Measurements from ENCODE around the gene ENOX1.

ENOX1 gene

GRCh38 chr13:43268632-43269031 lies 518.1 kb downstream of the ENOX1 start (continued):
- TF ChIP-seq SETDB1 (IDR thresholded peaks at IDR 0.05; ENCODE audit: insufficient read length, low read length) (no peak), ZBTB10 (tag by site-specific recombination; IDR thresholded peaks at IDR 0.05) (no peak), ZNF610 (tag by site-specific recombination; IDR thresholded peaks at IDR 0.05; ENCODE audit: borderline replicate concordance) (no peak), ZNF514 (tag by site-specific recombination; IDR thresholded peaks at IDR 0.05) (no peak)

- H3K36me3 ChIP-seq (ENCODE audit: control insufficient read depth in 2 of 2, insufficient read depth in 1 of 2, low read length in 2 of 2): no peaks in the 10 kb centered on the region
- POLR2A ChIA-PET: no interaction called here
- TF ChIP-seq ZNF221 (tag by site-specific recombination; IDR thresholded peaks at IDR 0.05; ENCODE audit: borderline replicate concordance) (no peak), ZSCAN30 (tag by site-specific recombination; IDR thresholded peaks at IDR 0.05) (no peak), ZNF223 (tag by site-specific recombination; IDR thresholded peaks at IDR 0.05) (no peak), ZNF280D (tag by site-specific recombination; IDR thresholded peaks at IDR 0.05) (no peak), PBX3 (CRISPR knock-in tag; IDR thresholded peaks at IDR 0.05) (no peak)
- H3K4me3 ChIP-seq (ENCODE audit: low read depth, low read length): no peak overlapping the region
- CTCF ChIA-PET: interaction anchor here (0.8 kb wide), 1 partner anchor 35 kb away, joined by 3 read pairs; no protein-coding TSS in a partner anchor
- no peak overlapping the region for H3K27ac ChIP-seq (ENCODE audit: extremely low read depth, low read depth, low read length)
- H3K4me1 ChIP-seq (ENCODE audit: control insufficient read depth, insufficient read depth, low read length): 0 out of 2 replicates have a peak, but pooled peaks cover 3% of the 10 kb centered on the region
- H3K9me3 ChIP-seq (ENCODE audit: control insufficient read depth, insufficient read depth, low read depth, low read length): no peaks in the 10 kb centered on the region
Measured at GRCh38 chr13:43267916-43268315, 518.9 kb downstream of the ENOX1 start.

- no peaks in the 10 kb centered on the region for H3K9me3 ChIP-seq (ENCODE audit: control insufficient read depth, insufficient read depth, low read depth, low read length)
- POLR2A ChIA-PET: no interaction called here
- H3K4me1 ChIP-seq (ENCODE audit: control insufficient read depth, insufficient read depth, low read length): 0 out of 2 replicates have a peak, but pooled peaks cover 3% of the 10 kb centered on the region
- CTCF ChIA-PET: interaction anchor here (0.5 kb wide), 1 partner anchor 39 kb away, joined by 3 read pairs; no protein-coding TSS in a partner anchor
- H3K4me3 ChIP-seq (ENCODE audit: low read depth, low read length): no peak overlapping the region
- no peaks in the 10 kb centered on the region for H3K36me3 ChIP-seq (ENCODE audit: control insufficient read depth in 2 of 2, insufficient read depth in 1 of 2, low read length in 2 of 2)
- no peak overlapping the region for H3K27ac ChIP-seq (ENCODE audit: extremely low read depth, low read depth, low read length)
- no peak for TF ChIP-seq ZNF350 (tag by site-specific recombination; IDR thresholded peaks at IDR 0.05)
- no peak for TF ChIP-seq ZNF140 (tag by site-specific recombination; IDR thresholded peaks at IDR 0.05)
- TF ChIP-seq ZSCAN4 (tag by site-specific recombination; IDR thresholded peaks at IDR 0.05): no peak
- no peak for TF ChIP-seq ZNF311 (tag by site-specific recombination; IDR thresholded peaks at IDR 0.05; ENCODE audit: borderline replicate concordance)
- TF ChIP-seq ZBTB20 (tag by site-specific recombination; IDR thresholded peaks at IDR 0.05): no peak
- TF ChIP-seq REPIN1 (tag by site-specific recombination; IDR thresholded peaks at IDR 0.05; ENCODE audit: low read depth): no peak
- TF ChIP-seq ZBTB1 (tag by site-specific recombination; IDR thresholded peaks at IDR 0.05): no peak
- no peak for TF ChIP-seq TCF7L2 (IDR thresholded peaks at IDR 0.05; ENCODE audit: borderline replicate concordance, low read depth, low read length)
- TF ChIP-seq ZNF221 (tag by site-specific recombination; IDR thresholded peaks at IDR 0.05; ENCODE audit: borderline replicate concordance): no peak
- TF ChIP-seq ZNF404 (tag by site-specific recombination; IDR thresholded peaks at IDR 0.05): no peak
- no peak for TF ChIP-seq ZNF223 (tag by site-specific recombination; IDR thresholded peaks at IDR 0.05)
Measured at GRCh38 chr13:43266936-43267615, 519.7 kb downstream of the ENOX1 start.

Data from HEK293 (cell line).